NCI-H128 (cell line): ENCODE results near the gene CSF1.
"Not testable (repeated sequence)": the region's sequence is repeated elsewhere in the genome, so short reads cannot be mapped to it uniquely, and the experiment has no call there.

ENCODE experiments used
- DNase-seq: peaks from one replicate; lab custom pipeline; 2025; ENCODE audit not compliant: unreplicated experiment; lab: John Stamatoyannopoulos, UW

Gene CSF1, protein sequence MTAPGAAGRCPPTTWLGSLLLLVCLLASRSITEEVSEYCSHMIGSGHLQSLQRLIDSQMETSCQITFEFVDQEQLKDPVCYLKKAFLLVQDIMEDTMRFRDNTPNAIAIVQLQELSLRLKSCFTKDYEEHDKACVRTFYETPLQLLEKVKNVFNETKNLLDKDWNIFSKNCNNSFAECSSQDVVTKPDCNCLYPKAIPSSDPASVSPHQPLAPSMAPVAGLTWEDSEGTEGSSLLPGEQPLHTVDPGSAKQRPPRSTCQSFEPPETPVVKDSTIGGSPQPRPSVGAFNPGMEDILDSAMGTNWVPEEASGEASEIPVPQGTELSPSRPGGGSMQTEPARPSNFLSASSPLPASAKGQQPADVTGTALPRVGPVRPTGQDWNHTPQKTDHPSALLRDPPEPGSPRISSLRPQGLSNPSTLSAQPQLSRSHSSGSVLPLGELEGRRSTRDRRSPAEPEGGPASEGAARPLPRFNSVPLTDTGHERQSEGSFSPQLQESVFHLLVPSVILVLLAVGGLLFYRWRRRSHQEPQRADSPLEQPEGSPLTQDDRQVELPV

DNA sequence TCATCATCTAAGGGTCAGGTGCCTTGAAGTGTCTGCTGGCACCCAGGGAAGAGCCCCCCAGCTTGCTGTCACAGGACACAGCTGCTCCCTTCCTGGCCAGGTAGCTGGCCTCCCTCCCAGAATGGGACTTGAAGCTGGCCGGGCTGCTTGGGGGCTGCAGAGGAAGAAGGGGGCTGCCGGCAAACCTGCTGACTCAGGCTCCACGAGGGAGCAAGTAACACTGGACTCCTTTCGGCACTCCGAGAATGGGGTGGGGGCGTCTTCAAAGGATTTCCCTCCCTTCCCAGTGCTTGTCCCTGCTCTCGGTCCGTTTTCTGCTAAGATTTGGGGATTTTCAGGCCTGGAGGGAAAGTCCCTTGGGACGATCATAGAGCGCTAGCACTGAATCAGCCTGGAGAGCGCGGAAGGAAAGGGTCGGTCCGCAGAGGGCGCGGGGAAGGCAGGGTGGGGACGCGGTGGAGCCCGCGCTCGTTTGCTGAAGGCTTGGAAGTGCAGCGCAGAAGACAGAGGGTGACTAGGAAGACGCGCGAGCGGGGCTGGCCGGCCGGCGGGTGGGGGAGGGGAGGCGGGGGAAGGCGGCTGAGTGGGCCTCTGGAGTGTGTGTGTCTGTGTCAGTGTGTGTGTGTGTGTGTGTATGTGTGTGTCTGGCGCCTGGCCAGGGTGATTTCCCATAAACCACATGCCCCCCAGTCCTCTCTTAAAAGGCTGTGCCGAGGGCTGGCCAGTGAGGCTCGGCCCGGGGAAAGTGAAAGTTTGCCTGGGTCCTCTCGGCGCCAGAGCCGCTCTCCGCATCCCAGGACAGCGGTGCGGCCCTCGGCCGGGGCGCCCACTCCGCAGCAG lies at the start of gene CSF1:
Gene CSF1 (plus strand): TSS at position 727 of the 840 bp plus-strand sequence. CDS start 175 bp downstream, outside the sequence.
- DNase-seq = no peak

- not testable (repeated sequence) for DNase-seq
Measured at GRCh38 chr1:109861616-109862015, 49.0 kb upstream of the CSF1 start.

- no peak for DNase-seq
Measured at GRCh38 chr1:109863667-109864046, 47.0 kb upstream of the CSF1 start.

GRCh38 chr1:109864047-109864822 lies 46.4 kb upstream of the CSF1 start:
- DNase-seq = no peak

DNA sequence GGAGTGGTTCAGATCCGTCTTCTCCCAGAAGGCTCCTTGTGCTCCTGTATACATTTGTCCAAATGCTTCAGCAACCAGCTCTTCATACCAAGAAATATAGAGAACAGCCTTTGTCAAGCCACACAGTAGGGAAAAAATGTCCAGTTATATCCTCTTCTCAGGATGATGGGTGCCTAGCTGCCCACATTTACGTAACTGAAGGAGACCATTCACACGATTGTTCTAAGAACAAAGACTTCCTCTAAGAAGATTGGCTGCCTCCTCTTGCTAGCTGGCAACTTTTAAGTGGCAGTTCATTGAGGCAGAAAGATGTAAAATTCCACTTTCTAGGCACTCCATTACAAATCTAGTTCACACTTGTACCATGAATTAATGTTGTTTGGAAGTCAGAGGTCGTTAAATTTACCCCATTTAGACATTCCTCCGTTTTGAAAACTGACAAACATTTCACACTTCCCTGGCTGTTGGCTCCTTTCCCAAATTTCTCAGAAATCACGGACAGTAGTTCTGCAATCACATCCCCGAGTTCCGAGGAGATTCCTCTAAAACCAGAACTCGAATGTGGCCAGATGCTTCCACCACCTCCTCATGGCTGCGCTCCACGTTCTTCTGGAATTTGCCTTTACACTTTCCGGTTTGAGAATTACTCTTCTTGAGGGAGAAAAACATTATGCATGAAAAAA lies 45.6 kb upstream of the CSF1 start:
- DNase-seq = no peak

- no peak for DNase-seq
Measured at GRCh38 chr1:109866071-109866470, 44.6 kb upstream of the CSF1 start.

DNA sequence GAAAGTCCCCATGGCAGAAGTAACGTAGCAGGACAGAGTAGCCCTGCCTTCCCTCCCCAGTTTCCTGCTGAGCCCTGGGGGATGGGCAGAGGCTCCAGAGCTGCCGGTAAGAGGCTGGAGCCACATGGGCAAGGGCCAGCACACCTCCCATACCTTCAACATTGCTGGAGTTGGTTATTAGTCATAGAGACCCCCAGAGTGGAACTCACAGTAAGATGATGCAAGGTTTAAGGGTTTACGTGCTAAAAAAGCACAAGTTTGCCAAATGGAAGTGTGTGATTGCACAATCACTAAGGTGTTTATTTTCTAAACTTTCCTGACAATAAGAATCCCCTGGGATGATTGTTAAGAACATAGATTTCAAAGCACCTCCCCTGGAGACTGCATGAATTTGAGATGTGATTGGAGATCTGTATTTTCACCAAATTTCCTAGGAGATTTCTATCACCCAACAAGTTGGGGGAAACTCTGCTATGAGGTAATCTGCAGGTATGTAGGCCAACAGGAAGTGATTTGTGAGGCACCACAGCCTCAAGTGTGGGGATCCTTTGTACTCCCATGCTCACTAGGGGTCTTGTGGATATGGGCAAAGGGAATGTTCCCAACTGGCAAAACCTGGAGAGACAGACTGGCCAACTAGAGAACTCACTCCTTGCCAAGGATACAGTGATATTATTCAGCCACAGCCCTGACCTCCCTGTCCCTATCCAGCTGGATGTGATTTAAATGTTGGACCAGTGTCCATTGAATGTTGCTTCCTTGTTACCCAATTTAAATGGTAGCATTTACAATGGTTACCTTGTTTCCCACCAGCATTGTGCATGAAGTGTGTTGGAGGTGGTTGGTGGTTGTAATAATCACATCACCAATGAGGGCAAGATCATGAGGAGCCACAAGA lies 37.1 kb upstream of the CSF1 start:
- no peak for DNase-seq

GRCh38 chr1:109874445-109874844 lies 36.2 kb upstream of the CSF1 start:
- no peak for DNase-seq

DNA sequence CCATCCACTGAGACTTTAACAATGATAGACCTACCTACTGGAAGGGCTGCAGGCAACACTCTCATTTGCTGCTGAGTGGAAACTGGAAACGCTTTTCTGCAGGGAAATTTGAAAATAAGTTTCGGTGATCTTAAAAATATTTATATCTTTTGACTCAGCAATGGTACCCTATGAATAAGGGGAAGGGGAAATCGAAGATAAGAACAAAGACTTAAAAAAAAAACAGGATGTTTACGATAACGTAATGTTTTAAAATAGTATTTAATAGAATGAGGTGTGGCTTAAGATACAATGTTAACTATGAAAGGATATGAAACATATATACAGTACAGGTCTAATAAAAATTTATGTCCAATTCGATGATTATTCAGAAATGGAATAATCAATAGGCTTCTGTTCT lies 34.8 kb upstream of the CSF1 start:
- no peak for DNase-seq

- no peak for DNase-seq
Measured at GRCh38 chr1:109876617-109877316, 33.9 kb upstream of the CSF1 start.

- no peak for DNase-seq
Measured at GRCh38 chr1:109877317-109877771, 33.3 kb upstream of the CSF1 start.

DNA sequence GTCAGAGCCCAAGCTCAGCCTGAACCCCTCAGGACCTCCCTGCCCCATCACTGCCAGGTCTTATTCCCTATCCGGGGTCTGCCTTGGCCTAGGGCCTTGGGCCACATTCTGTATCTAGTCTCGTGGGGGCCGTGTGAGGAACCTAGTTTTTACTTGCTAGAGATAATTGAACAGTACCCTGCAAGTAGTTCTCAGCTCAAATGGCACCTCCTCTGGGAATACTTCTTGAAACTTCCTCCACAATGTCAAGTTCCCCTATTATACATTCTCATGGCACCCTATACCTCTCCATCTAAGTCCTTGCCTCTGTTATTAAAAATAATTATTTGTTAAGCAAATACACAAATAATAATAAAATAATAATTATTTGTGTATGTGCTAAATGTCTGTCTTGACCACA lies 32.9 kb upstream of the CSF1 start:
- DNase-seq = no peak

DNA sequence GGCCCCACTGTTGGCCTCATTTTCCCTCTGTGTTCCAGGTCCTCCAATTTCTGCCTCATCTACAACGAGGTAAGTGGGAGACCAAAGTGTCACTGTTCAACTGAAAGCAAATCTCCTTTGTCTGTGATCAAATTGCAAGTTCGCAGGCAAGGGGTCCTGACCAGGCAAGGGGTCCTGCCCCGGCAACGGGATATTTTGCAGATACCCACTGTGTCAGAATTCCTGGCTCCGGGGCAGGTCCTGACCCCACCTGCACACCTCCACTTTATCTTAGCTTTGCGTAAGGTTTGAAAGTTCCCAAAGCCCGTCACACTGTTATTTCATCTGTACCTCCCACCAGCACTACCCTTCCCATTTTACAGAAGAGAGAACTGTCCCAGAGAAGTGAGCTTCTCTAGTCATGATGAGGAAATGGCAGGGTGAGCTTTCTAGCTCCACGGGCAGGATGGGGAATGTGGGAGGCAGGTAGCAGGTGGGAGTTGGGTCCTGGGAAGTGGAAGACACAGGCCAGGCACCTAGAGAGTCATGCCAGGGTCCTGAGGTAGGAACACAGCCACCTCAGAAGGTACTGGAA lies 32.0 kb upstream of the CSF1 start:
- DNase-seq = no peak

DNA sequence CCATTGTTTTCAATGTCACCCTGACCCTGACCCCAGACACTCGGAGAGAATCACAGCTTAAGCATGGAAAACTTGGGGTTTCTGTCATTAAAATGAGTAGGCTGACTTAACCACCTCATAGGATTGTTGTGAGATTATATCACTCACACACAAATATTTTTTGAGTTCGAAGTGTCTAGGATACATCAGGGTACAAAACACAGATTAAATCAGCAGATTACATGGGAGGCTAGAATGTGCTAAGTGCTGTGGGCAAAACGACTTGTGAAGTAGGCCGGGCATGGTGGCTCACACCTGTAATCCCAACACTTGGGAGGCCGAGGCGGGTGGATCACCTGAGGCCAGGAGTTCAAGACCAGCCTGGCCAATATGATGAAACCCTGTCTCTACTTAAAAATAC lies 31.3 kb upstream of the CSF1 start:
- DNase-seq = not testable (repeated sequence)

- no peak for DNase-seq
Measured at GRCh38 chr1:109879881-109880525, 30.6 kb upstream of the CSF1 start.

DNA sequence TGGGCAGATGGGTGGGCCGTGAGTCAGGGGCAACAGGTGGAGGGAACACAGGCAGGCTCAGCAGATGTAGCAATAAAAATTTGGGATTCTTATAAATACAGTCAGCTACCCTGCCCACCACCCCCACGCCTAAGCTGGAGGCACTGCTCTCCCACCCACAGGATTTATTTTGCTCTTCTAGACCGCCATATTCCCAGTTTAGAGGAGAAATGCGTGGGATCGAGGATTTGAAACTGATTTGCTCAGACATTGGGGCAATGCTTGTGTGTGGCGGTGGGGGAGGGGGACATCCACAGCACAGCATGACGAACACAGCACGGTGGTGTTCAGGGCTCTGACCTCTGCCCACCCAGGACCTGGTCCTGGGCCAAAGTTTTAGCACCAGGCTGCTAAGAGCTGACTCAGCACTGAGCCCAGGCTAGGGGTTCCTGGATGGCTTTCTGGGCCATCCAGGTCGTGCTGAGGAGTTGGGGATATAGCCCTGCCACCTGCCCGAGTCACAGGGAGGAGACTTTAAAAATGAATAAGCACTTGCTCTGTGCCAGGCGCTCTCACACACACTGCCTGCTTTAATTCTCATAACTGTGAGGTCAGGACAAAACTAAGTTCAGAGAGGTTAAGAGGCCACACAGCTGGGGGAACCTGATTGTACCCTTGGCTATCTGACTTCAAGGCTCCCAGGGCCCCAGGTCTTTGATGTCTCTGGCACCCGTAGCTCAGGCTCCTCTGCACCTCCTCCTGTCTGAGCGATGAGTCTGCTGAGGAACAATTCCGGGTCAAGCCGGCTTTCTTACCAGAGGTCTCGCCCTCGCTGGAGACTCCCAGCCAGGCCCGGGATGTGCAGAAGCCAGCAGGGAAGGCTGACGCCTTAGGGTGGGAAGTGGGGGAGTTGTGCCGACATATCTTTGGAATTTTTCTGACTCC lies 29.4 kb upstream of the CSF1 start:
- no peak for DNase-seq

GRCh38 chr1:109881906-109882287 lies 28.8 kb upstream of the CSF1 start:
- no peak for DNase-seq
